B cell (primary cell): ENCODE data around the gene CACNA2D4.

Experiments
- EZH2 ChIP-seq: IDR thresholded peaks from 2 replicates; pipeline ENCODE4 v1.6.1; 2012; ENCODE audit warnings: borderline replicate concordance, low read depth, mild to moderate bottlenecking, moderate library complexity, low read length; ENCODE audit not compliant: insufficient read depth, poor library complexity, severe bottlenecking
- TF ChIP-seq, protein P1 (sequence below): fragments of 200-600 bp; IDR thresholded peaks from one replicate; pipeline ENCODE4 v1.8.0; 2022; ENCODE audit warnings: antibody characterized with exemption, mild to moderate bottlenecking

DNA sequence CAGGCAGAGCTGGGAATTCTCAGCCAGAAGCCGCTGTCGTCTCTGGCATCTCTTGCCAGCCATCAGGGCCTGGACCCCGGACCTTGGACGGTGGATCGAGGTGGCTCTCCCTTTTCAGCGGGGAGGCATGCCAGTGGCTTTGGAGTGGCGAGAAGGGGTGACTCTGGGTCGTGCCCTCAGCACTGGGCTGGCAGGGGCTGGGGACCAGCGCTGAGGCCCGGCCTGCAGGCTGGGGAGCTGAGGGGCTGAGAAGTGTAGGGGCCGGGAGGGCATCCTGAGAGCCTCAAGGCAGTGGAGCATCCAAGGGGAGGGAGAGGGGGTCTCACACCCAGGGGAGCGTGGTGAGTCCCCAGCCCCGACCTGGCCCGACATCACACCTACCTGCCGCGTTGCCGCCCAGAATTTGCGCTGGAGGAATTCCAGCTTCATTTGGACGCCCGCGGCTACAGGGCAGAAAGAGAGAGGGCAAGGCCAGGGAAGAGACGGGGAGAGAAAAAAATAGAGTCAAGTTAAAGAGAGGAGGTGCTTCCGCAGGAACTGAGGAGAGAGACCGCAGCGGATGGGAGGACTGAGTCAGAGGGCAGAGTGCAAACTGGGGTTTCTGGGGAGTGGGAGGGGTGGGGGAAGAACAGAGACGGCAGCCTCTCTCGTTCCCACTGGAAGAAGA, 107.0 kb downstream of the CACNA2D4 start:
- TF ChIP-seq, protein P1, sequence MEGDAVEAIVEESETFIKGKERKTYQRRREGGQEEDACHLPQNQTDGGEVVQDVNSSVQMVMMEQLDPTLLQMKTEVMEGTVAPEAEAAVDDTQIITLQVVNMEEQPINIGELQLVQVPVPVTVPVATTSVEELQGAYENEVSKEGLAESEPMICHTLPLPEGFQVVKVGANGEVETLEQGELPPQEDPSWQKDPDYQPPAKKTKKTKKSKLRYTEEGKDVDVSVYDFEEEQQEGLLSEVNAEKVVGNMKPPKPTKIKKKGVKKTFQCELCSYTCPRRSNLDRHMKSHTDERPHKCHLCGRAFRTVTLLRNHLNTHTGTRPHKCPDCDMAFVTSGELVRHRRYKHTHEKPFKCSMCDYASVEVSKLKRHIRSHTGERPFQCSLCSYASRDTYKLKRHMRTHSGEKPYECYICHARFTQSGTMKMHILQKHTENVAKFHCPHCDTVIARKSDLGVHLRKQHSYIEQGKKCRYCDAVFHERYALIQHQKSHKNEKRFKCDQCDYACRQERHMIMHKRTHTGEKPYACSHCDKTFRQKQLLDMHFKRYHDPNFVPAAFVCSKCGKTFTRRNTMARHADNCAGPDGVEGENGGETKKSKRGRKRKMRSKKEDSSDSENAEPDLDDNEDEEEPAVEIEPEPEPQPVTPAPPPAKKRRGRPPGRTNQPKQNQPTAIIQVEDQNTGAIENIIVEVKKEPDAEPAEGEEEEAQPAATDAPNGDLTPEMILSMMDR = no peak
- no peak for TF ChIP-seq EZH2
